Measurements from ENCODE around the gene ZNF492.
A peak's percentile ranks its signal among the peaks of the same experiment; 100 is the strongest.
"Not testable (repeated sequence)": the region's sequence is repeated elsewhere in the genome, so short reads cannot be mapped to it uniquely, and the experiment has no call there.

Gene ZNF492

DNA sequence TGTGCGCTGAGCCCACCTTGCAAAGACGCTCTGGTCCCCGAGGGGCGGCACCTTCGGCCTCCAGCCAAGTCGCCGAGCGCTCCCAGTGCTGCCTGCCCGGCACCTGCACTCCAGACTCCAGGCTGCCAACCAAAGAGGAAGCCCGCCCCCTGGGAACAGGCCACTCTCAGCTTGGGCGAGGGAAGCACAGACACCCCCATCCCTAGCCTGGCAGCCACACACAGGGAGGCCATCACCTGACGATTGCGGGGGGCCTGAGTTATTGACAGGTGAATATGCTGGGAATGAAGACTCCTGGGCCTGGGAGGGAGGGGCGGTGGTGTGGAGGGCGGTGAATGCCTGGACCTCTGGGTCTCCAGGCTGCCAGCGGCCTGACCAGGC, 10.3 kb upstream of the ZNF492 start:
- Mint-ChIP-seq H3K36me3 (peaks cover 0 to 4% of the 10 kb centered on the region in 2 donors), H3K27me3 (peaks cover 19 to 32% of the 10 kb centered on the region in 2 donors), H3K4me3 (no peak overlapping the region), H3K27ac (no peak overlapping the region), H3K9me3 (peaks cover 4 to 5% of the 10 kb centered on the region in 2 donors), H3K4me1 (no peaks in the 10 kb centered on the region)
- DNase-seq (no peak), ATAC-seq (replicated peaks) (no peak)

DNA sequence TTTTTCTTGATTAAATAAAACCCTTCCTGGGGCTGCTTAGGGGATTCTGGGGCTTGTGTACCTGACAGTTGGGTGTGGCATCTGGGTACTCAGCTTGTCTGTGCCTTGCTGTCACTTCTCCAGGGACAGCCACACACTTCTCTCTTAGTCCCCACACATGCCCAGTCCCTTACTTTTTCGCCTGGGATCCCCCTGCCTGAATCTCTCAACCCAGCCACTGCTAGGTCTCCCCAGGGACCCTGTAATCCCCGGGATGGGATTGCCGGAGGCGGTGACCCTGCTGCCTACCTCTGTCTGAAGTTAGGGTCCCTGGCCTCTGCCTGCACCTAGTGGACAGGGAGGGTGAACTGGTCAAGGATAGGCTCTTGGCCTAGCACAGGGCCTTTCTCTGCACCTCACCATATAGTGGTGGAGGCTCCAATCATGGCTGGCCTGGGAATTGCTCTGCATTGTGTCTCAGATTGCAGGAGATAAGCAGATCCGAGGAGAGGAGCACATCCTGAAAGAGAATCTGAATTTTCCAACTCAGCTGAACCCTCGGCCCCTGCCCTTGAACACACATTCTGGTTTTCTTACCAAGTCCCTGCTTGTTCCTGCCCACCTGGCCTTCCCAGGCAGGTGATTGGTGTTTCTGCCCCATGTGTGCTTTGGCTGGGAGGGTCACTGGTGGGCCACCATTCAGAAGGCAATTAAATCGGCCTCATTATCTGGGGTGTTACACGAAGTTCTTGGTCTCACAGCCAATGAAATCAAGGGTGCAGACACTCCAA, 8.7 kb upstream of the ZNF492 start:
- Mint-ChIP-seq H3K27ac (no peak overlapping the region), H3K9me3 (peaks cover 0 to 2% of the 10 kb centered on the region in 2 donors), H3K4me3 (no peak overlapping the region), H3K27me3 (peaks cover 10 to 22% of the 10 kb centered on the region in 2 donors), H3K36me3 (no peaks in the 10 kb centered on the region), H3K4me1 (no peaks in the 10 kb centered on the region)
- no peak for ATAC-seq (replicated peaks)
- DNase-seq: no peak

DNA sequence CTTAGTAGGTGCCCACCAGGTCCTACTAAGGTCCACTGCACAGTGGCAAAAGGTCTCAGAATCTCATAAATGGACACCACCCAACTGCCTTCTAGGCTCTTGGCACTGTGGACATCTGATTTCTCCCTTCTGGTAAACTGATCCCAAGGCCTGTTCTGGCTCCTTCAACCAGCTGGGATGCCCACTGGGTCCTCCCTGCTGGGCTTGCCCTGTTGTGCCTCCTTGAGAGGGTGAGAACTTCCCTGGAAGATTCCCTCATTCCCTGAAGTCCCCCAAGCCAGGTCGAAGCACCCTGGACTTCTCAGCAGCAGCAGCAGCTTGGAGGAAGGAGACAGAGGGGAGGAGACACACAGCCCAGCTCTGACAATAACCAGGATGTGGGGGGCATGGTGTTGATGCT, 6.6 kb upstream of the ZNF492 start:
- DNase-seq (no peak), ATAC-seq (replicated peaks) (no peak)
- Mint-ChIP-seq H3K4me1 (no peaks in the 10 kb centered on the region), H3K9me3 (no peaks in the 10 kb centered on the region), H3K27me3 (peaks cover 0 to 15% of the 10 kb centered on the region in 2 donors), H3K4me3 (no peak overlapping the region), H3K27ac (no peak overlapping the region), H3K36me3 (no peaks in the 10 kb centered on the region)

DNA sequence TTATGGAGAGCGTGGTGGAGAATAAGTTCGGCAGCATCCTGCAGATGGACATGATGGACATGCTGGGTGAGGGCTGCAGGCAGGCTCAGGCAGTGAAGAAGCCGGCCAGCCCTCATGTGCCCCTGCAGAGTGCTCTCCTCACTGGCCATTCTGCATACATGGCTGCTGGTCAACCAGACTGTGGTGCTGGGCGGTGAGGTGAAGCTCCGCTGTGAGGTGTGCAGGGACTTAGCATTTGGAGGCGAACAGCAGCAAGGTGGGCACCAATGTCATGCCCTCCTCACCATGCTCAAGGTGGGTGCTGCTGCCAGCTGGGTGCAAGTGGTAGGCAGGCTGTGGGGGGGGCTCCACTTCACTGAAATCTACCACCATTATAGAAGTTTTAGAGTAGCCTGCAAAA, 5.7 kb upstream of the ZNF492 start:
- Mint-ChIP-seq H3K4me1 (no peaks in the 10 kb centered on the region), H3K27me3 (peaks cover 0 to 14% of the 10 kb centered on the region in 2 donors), H3K9me3 (no peaks in the 10 kb centered on the region), H3K4me3 (no peak overlapping the region), H3K27ac (no peak overlapping the region), H3K36me3 (no peaks in the 10 kb centered on the region)
- DNase-seq: no peak
- ATAC-seq (replicated peaks): no peak

DNA sequence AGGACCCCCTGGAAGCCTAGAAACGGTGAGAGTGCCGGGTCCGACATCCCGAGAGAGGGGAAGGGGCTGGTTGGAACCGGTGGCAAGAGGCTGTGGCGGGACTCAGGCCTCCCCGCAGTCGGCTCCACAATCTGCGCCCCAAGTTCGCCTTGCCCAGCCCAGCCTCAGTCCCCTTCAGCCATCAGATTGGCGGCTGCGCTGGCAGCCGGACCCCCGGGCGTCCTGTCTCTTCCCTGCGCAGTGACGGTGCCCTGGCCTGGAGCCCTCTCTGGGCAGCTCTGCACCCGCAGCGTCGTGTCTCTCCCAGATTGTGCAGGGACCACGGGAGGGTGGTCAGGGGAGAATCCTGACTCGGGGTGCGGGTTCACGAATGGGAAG, 315 bp downstream of the ZNF492 start:
- Mint-ChIP-seq H3K9me3 (peaks cover 0 to 2% of the 10 kb centered on the region in 2 donors), H3K27me3 (no peaks in the 10 kb centered on the region), H3K4me3 (peak overlapping the region; percentile 99), H3K36me3 (peaks cover 10 to 11% of the 10 kb centered on the region in 2 donors), H3K27ac (peak overlapping the region; percentile 98), H3K4me1 (peaks cover 2 to 13% of the 10 kb centered on the region in 2 donors)
- DNase-seq: no peak
- peak; percentile 31 to 34 for ATAC-seq (replicated peaks)

DNA sequence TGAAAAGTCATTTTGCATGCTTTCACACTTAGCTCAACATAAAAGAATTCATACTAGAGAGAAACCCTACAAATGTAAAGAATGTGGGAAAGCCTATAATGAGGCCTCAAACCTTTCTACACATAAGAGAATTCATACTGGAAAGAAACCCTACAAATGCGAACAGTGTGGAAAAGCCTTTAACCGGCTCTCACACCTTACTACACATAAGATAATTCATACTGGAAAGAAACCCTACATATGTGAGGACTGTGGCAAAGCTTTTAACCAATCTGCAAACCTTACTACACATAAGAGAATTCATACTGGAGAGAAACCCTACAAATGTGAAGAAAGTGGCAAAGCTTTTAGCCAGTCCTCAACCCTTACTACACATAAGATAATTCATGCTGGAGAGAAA, 51.4 kb downstream of the ZNF492 start:
- H3K36me3 Mint-ChIP-seq; H3K4me3 Mint-ChIP-seq; H3K27ac Mint-ChIP-seq; ATAC-seq (replicated peaks); H3K4me1 Mint-ChIP-seq; DNase-seq; H3K27me3 Mint-ChIP-seq: not testable (repeated sequence)
- H3K9me3 Mint-ChIP-seq: peaks cover 17 to 18% of the 10 kb centered on the region in 2 donors

DNA sequence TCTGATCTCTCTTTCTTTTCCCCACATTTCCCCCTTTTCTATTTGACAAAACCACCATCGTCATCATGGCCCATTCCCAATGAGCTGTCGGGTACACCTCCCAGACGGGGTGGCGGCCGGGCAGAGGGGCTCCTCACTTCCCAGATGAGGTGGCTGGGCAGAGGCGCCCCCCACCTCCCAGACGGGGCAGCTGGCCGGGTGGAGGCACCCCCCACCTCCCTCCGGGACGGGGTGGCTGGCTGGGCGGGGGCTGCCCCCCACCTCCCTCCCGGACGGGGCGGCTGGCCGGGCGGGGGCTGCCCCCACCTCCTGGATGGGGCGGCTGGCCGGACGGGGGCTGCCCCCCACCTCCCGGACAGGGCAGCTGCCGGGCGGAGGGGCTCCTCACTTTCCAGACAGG, 68.5 kb downstream of the ZNF492 start:
- peaks cover 4 to 12% of the 10 kb centered on the region in 2 donors for H3K9me3 Mint-ChIP-seq
- H3K27ac Mint-ChIP-seq; H3K36me3 Mint-ChIP-seq; ATAC-seq (replicated peaks); H3K27me3 Mint-ChIP-seq; H3K4me1 Mint-ChIP-seq; DNase-seq; H3K4me3 Mint-ChIP-seq: not testable (repeated sequence)

DNA sequence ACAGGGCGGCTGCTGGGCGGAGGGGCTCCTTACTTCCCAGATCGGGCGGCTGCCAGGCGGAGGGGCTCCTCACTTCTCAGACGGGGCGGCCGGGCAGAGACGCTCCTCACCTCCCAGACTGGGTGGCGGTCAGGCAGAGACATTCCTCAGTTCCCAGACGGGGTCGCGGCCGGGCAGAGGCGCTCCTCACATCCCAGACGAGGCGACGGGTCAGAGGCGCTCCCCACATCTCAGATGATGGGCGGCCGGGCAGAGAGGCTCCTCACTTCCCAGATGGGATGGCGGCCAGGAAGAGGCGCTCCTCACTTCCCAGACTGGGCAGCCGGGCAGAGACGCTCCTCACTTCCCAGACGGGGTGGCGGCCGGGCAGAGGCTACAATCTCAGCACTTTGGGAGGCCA, 69.0 kb downstream of the ZNF492 start:
- H3K27ac Mint-ChIP-seq; ATAC-seq (replicated peaks); H3K27me3 Mint-ChIP-seq; H3K36me3 Mint-ChIP-seq; H3K4me1 Mint-ChIP-seq; H3K4me3 Mint-ChIP-seq; DNase-seq: not testable (repeated sequence)
- H3K9me3 Mint-ChIP-seq: peaks cover 4 to 12% of the 10 kb centered on the region in 2 donors

DNA sequence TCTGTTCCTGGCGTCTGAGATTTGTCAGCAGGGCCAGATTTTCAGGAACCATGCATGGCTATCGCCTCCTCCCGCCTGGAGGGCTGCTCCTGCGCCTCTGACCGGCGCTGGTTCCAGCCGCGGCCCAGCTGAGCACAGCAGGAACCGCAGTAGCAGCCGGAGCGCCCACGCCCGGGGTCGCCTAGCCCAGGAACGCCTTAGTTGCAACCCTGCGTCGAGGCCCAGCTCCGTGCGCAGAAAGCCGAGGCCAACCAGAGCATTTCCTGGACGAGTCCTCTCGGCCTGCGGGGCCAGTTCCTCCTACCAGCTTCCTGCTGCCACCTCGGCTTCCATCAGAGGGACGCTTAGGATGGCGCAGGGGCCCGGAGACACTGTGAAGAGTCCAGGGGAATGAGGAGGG, 74.9 kb downstream of the ZNF492 start:
- Mint-ChIP-seq H3K4me1 (no peaks in the 10 kb centered on the region), H3K4me3 (no peak overlapping the region), H3K27me3 (no peaks in the 10 kb centered on the region), H3K27ac (no peak overlapping the region), H3K9me3 (peaks cover 1 to 4% of the 10 kb centered on the region in 2 donors), H3K36me3 (no peaks in the 10 kb centered on the region)
- no peak for ATAC-seq (replicated peaks)
- no peak for DNase-seq

All from stimulated activated naive B cell treated with anti-CD40 and anti-IgM and Interleukin-4, amounts not matched to agents 10 μg/mL and 1 μg/mL and 100 μg/mL, for 72 hours (primary cell).